BE2C (cell line): ENCODE measurements around the gene DRAM1.
"Not testable (repeated sequence)": the region's sequence is repeated elsewhere in the genome, so short reads cannot be mapped to it uniquely, and the experiment has no call there.

Experiments
- DNase-seq: peaks from one replicate; pipeline ENCODE4 v3.0.0-alpha.2; 2020
- H3K27me3 ChIP-seq: fragments of 250-450 bp; sonication (Bioruptor Pico); 2 replicates; pipeline ENCODE4 v1.5.1; 2020; ENCODE audit warnings: mild to moderate bottlenecking
- H3K36me3 ChIP-seq: fragments of 250-450 bp; sonication (Bioruptor Pico); 2 replicates; pipeline ENCODE4 v1.5.1; 2020; ENCODE audit warnings: mild to moderate bottlenecking
- H3K4me1 ChIP-seq: fragments of 250-450 bp; sonication (Bioruptor Pico); 2 replicates; pipeline ENCODE4 v1.5.1; 2020
- H3K4me3 ChIP-seq: 2 replicates; pipeline ENCODE4 v1.5.1; 2011; ENCODE audit warnings: low read depth, low read length
- H3K9me3 ChIP-seq: fragments of 250-450 bp; sonication (Bioruptor Pico); 2 replicates; pipeline ENCODE4 v1.5.1; 2020
- CTCF ChIP-seq: IDR thresholded peaks from 2 replicates; pipeline ENCODE4 v1.5.1; 2012; ENCODE audit warnings: mild to moderate bottlenecking, low read depth, low read length

Gene DRAM1

GRCh38 chr12:101858361-101858760 is 19.0 kb upstream of the DRAM1 start:
- Histone ChIP-seq H3K4me3 (no peak overlapping the region), H3K27me3 (no peaks in the 10 kb centered on the region), H3K36me3 (no peaks in the 10 kb centered on the region), H3K4me1 (no peaks in the 10 kb centered on the region), H3K9me3 (no peaks in the 10 kb centered on the region)
- DNase-seq: no peak
- TF ChIP-seq CTCF: no peak

- DNase-seq: no peak
- Histone ChIP-seq H3K4me1 (no peaks in the 10 kb centered on the region), H3K27me3 (no peaks in the 10 kb centered on the region), H3K4me3 (no peak overlapping the region), H3K36me3 (no peaks in the 10 kb centered on the region), H3K9me3 (no peaks in the 10 kb centered on the region)
- TF ChIP-seq CTCF: no peak
These were observed 17.4 kb upstream of the DRAM1 start for GRCh38 chr12:101859664-101860607.

GRCh38 chr12:101861688-101862087 is 15.7 kb upstream of the DRAM1 start:
- H3K4me1 ChIP-seq, H3K36me3 ChIP-seq, H3K27me3 ChIP-seq, H3K9me3 ChIP-seq, H3K4me3 ChIP-seq, DNase-seq: not testable (repeated sequence)

- Histone ChIP-seq H3K27me3 (no peaks in the 10 kb centered on the region), H3K4me1 (no peaks in the 10 kb centered on the region), H3K36me3 (no peaks in the 10 kb centered on the region), H3K4me3 (no peak overlapping the region), H3K9me3 (no peaks in the 10 kb centered on the region)
- no peak for DNase-seq
- TF ChIP-seq CTCF: no peak
These were observed 15.1 kb upstream of the DRAM1 start for GRCh38 chr12:101862245-101862644.

GRCh38 chr12:101863981-101864380 is 13.4 kb upstream of the DRAM1 start:
- no peak for DNase-seq
- Histone ChIP-seq H3K9me3 (no peaks in the 10 kb centered on the region), H3K4me1 (no peaks in the 10 kb centered on the region), H3K36me3 (no peaks in the 10 kb centered on the region), H3K4me3 (no peak overlapping the region), H3K27me3 (no peaks in the 10 kb centered on the region)
- no peak for TF ChIP-seq CTCF

GRCh38 chr12:101866615-101867373 is 10.6 kb upstream of the DRAM1 start:
- H3K4me3 ChIP-seq: no peak overlapping the region
- H3K27me3 ChIP-seq: no peaks in the 10 kb centered on the region
- no peak for DNase-seq
- no peaks in the 10 kb centered on the region for H3K36me3 ChIP-seq
- no peak for TF ChIP-seq CTCF
- H3K4me1 ChIP-seq: no peaks in the 10 kb centered on the region
- no peaks in the 10 kb centered on the region for H3K9me3 ChIP-seq

GRCh38 chr12:101867619-101868018 is 9.8 kb upstream of the DRAM1 start:
- not testable (repeated sequence) for H3K4me1 ChIP-seq, H3K4me3 ChIP-seq, H3K9me3 ChIP-seq, H3K36me3 ChIP-seq, DNase-seq, H3K27me3 ChIP-seq
